ENCODE data around the gene LPP.

LPP gene

GRCh38 chr3:188282871-188283270 lies 128.9 kb downstream of the LPP start:
- no peak for DNase-seq

- DNase-seq = peak; percentile 37
Observed at GRCh38 chr3:188283347-188283746, 129.4 kb downstream of the LPP start.

GRCh38 chr3:188284455-188285212 lies 130.7 kb downstream of the LPP start:
- DNase-seq = no peak

- DNase-seq = no peak
Observed at GRCh38 chr3:188286087-188286513, 132.1 kb downstream of the LPP start.

GRCh38 chr3:188287339-188287738 lies 133.4 kb downstream of the LPP start:
- DNase-seq = no peak

GRCh38 chr3:188287762-188288505 lies 134.0 kb downstream of the LPP start:
- no peak for DNase-seq

GRCh38 chr3:188292251-188292650 lies 138.3 kb downstream of the LPP start:
- no peak for DNase-seq

- DNase-seq = no peak
Observed at GRCh38 chr3:188292827-188293226, 138.9 kb downstream of the LPP start.

- DNase-seq = no peak
Observed at GRCh38 chr3:188294113-188294512, 140.2 kb downstream of the LPP start.

GRCh38 chr3:188294823-188295487 lies 141.0 kb downstream of the LPP start:
- no peak for DNase-seq

- no peak for DNase-seq
Observed at GRCh38 chr3:188295876-188296275, 141.9 kb downstream of the LPP start.

- peak; percentile 23 for DNase-seq
Observed at GRCh38 chr3:188296761-188297612, 143.0 kb downstream of the LPP start.

GRCh38 chr3:188298585-188298984 lies 144.6 kb downstream of the LPP start:
- DNase-seq = no peak

GRCh38 chr3:188299068-188299467 lies 145.1 kb downstream of the LPP start:
- no peak for DNase-seq

- no peak for DNase-seq
Observed at GRCh38 chr3:188299708-188300107, 145.8 kb downstream of the LPP start.

GRCh38 chr3:188301147-188301546 lies 147.2 kb downstream of the LPP start:
- no peak for DNase-seq

- no peak for DNase-seq
Observed at GRCh38 chr3:188303286-188303799, 149.4 kb downstream of the LPP start.

GRCh38 chr3:188303823-188304222 lies 149.9 kb downstream of the LPP start:
- no peak for DNase-seq

- DNase-seq = no peak
Observed at GRCh38 chr3:188304501-188304900, 150.5 kb downstream of the LPP start.

- no peak for DNase-seq
Observed at GRCh38 chr3:188305220-188305619, 151.3 kb downstream of the LPP start.

- DNase-seq = no peak
Observed at GRCh38 chr3:188306435-188307005, 152.6 kb downstream of the LPP start.
